Upper lobe of left lung (tissue), 4 donors: ENCODE measurements around the gene TSLP.

Source experiments
- CTCF ChIP-seq, 6 experiments: fragments of 450-650 bp in 4 of 6; fragments of 200-600 bp in 2 of 6; sonication (generic) in 2 of 6; IDR thresholded peaks; one replicate each; pipeline ENCODE4 v1.5.1; 2016 to 2019; ENCODE audit warnings: antibody characterized with exemption in 6 of 6
- EP300 ChIP-seq, 4 donors: sonication (generic); formaldehyde crosslinking; IDR thresholded peaks; one replicate each; pipeline ENCODE4 v1.5.1; 2017; ENCODE audit warnings: antibody characterized with exemption in 4 of 4, control low read depth in 2 of 4
- POLR2A ChIP-seq, 4 donors: fragments of 450-650 bp; IDR thresholded peaks; one replicate each; pipeline ENCODE4 v1.5.1; 2016 to 2017; ENCODE audit warnings: antibody characterized with exemption in 4 of 4, mild to moderate bottlenecking in 2 of 4
- POLR2AphosphoS5 ChIP-seq, 2 donors: sonication (generic); formaldehyde crosslinking; IDR thresholded peaks; one replicate each; pipeline ENCODE4 v1.5.1; 2017; ENCODE audit warnings: antibody characterized with exemption in 2 of 2

- no peak for TF ChIP-seq CTCF (IDR thresholded peaks at IDR 0.05)
- TF ChIP-seq POLR2A (IDR thresholded peaks at IDR 0.05), result no peak
- no peak for TF ChIP-seq EP300 (IDR thresholded peaks at IDR 0.05)
- TF ChIP-seq POLR2AphosphoS5 (IDR thresholded peaks at IDR 0.05), result no peak
Observed at GRCh38 chr5:111107371-111107770, 35.9 kb downstream of the TSLP start.
